GM18951 (cell line): ENCODE results near the gene TBC1D7.

Experiments
- POLR2A ChIP-seq: IDR thresholded peaks from 4 replicates; pipeline ENCODE4 v1.6.1; 2011; ENCODE audit warnings: mild to moderate bottlenecking; ENCODE audit not compliant: insufficient read length, insufficient read depth; ENCODE audit errors: extremely low read depth
- in situ Hi-C: fragments of 300-500 bp; cut with MboI; formaldehyde crosslinking; loops from one replicate; pipeline ENCODE4 v1.12.0; 2022; ENCODE audit warnings: low sequenced_read_pairs, mixed read lengths, inconsistent platforms; ENCODE audit not compliant: unreplicated experiment

TBC1D7 gene

GRCh38 chr6:13367396-13367795 lies 39.1 kb upstream of the TBC1D7 start:
- in situ Hi-C loops, result no loop called here
- TF ChIP-seq POLR2A, result no peak

DNA sequence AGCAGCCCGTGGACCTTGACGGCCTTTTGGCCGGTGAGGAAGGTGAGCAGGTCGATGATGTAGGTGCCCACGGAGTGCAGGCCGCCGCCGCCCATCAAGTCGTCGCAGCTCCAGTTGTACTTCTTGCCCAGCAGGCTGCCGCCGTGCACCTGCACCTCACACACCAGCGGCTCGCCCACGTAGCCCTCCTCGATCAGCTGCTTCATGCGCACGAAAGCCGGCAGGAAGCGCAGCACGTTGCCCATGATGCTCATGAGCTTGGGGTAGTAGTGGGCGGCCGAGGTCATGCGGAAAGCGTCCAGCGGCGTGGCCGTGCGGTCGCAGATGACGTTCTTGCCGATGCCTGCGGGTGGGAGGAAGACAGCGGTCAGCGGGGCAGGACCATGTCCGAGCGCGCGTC lies 37.0 kb upstream of the TBC1D7 start:
- in situ Hi-C loops, result no loop called here
- no peak for TF ChIP-seq POLR2A

DNA sequence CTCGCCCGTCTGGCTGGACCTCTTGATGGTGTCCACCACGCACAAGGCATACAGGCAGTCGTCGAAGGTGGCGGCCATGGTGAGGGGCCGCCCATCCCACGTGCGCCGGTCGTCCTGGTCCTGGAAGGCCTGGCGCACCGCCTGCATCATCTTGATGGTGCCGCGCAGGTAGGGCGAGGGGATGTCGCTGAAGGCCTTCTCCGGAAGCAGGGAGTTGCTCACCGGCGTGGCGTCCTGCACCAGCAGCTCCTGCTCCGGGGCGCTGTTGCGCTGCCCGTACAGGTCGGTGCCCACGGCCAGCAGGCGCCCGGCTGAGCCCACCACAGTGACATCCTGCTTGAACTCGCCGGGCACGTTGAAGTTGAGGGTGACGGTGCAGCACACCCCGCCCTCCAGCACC lies 36.5 kb upstream of the TBC1D7 start:
- in situ Hi-C loops, result no loop called here
- no peak for TF ChIP-seq POLR2A

GRCh38 chr6:13362412-13362811 lies 34.1 kb upstream of the TBC1D7 start:
- no peak for TF ChIP-seq POLR2A
- in situ Hi-C loops, result no loop called here

GRCh38 chr6:13360671-13361540 lies 32.6 kb upstream of the TBC1D7 start:
- TF ChIP-seq POLR2A, result no peak
- in situ Hi-C loops, result no loop called here

GRCh38 chr6:13359287-13359686 lies 30.9 kb upstream of the TBC1D7 start:
- no peak for TF ChIP-seq POLR2A
- in situ Hi-C loops, result no loop called here

GRCh38 chr6:13358511-13358910 lies 30.2 kb upstream of the TBC1D7 start:
- in situ Hi-C loops, result no loop called here
- no peak for TF ChIP-seq POLR2A

DNA sequence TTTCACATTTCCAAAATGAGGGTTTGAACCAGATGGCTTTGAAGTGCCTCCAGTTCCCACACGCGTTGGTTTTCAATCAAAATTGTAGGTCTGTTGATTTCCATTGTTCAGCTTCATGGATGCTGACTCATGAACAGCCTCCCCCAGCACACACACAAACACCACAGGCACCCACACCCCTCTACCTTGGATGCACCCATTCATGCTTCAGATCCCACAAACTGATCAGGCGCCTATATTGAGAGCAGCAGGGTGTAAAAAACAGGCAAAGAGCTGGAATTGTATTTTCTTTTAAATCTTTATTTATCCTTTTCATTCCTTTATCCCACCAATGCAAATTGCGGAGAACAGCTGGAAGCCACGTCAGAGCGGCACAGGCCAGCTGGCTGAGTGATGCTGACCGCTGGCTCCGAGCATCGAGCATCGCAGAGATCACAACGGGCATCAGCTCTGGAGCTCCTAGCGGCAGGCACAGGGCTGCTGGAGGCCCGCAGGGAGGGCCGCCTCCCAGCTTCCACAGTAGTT lies 29.3 kb upstream of the TBC1D7 start:
- in situ Hi-C loops, result no loop called here
- TF ChIP-seq POLR2A, result no peak

- TF ChIP-seq POLR2A, result no peak
- in situ Hi-C loops, result no loop called here
Measured at GRCh38 chr6:13355999-13356785, 27.9 kb upstream of the TBC1D7 start.

DNA sequence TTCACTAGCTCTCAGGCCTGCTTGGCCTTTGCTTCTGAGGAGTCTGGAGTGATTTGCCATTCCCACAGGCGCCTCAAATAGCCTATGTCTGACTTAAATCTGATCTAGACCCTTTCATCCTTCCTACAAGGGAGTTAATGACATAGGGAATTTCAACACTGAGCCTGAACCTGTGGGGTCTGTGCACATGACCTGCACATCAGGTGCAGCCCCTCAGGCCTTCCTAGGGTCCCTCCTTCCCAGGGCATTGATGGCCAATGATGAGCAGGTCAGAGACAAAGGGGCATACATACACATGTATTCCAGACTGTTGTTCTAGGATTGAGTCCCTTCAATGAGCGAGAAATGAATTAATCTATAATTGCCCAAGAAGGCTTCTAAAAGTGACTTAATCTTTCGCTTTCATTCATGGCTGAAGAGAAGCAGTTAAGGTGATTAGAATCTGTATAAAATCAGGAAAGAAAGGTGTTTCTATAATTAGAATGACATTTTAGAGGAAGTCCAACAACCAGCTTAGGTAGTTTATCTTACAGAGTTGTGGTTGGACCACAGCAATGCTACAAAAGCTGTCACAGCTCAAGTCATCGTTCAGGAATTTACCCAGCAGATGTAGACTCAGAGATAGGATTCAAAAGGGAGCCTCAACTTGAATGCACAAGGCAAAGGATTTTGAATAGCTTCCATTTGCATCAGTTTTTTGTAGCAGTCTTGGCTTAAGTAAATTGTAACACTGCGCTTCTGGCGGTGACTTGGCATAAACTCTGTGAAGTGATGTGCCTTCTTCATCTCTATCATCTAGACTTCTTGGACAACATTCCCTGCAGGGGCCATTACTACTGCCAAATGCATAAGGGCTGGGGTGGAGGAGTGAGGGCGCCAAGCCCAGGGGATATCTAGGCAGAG lies 27.0 kb upstream of the TBC1D7 start:
- in situ Hi-C loops, result no loop called here
- TF ChIP-seq POLR2A, result no peak

DNA sequence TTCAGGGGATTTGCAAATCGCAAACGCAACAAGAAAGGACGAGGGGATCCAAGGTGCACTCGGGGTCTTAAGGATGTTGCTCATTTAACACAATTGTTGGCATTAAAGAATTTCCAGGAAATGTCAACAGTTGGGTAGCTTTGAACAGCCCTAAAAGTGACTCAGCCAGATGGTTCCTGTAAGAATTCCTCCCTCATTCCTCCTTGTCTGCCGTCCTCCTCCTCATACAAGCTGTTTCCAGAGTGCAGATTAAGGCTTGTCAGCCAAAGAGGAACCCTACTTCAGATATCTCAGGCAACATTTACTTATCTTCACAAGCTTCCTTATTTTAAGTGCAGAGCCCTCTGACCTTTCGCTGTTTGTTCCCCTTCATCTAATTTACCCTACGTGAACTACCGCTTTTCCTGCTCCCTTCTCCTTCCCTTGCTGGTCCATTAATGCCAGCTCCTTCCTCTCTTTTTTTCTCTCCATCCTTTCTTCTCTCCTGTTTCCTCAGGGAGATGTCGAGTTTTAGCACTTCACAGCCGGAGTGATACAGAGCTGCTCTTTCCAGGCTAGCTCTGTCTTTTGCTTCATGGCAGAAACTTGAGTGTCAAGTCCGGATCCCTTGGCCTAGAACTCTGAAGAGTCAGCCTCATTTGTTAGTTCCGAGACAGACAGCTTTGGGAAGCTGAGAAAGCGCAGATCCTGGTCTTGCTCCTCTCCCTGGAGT lies 26.1 kb upstream of the TBC1D7 start:
- in situ Hi-C loops, result no loop called here

DNA sequence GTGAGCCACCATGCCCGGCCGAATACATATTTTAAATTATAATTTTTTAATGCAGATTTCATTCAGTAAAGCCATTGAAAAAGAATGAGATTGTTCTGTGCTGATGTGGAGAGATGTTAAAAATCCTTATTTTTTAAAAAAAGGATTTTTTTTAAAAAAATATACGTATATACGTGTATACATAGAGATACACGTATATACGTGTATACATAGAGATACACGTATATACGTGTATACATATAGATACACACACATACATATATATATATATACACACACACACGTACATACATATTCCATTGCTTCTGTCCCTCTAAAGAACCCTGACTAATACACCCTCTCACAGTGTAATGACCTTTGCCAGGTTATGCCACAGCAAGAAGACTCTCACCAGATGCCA lies 23.8 kb upstream of the TBC1D7 start:
- in situ Hi-C loops, result no loop called here
- TF ChIP-seq POLR2A, result no peak

More for the DNA sequence above, 26.1 kb upstream of the TBC1D7 start:
- TF ChIP-seq POLR2A, result no peak
